RWPE2 (cell line): Measurements from ENCODE around the gene PEAK1.

ENCODE experiments used
- ATAC-seq: fragments of 200-7000 bp; cut with Tn5 transposase; 3 replicates; pipeline ENCODE4 v1.9.1; 2021; ENCODE audit warnings: low read depth
- DNase-seq: peaks from one replicate; pipeline ENCODE4 v3.0.0-alpha.2; 2020; ENCODE audit warnings: low spot score
- H3K27ac ChIP-seq: fragments of 450-650 bp; 2 replicates; pipeline ENCODE4 v1.5.1; 2017; ENCODE audit warnings: mild to moderate bottlenecking; ENCODE audit not compliant: poor library complexity, severe bottlenecking
- H3K27me3 ChIP-seq: fragments of 250-450 bp; sonication (Bioruptor Pico); 2 replicates; pipeline ENCODE4 v1.5.1; 2021; ENCODE audit warnings: mild to moderate bottlenecking, moderate library complexity; ENCODE audit not compliant: insufficient read depth, poor library complexity, severe bottlenecking
- H3K36me3 ChIP-seq: fragments of 250-450 bp; sonication (Bioruptor Pico); 2 replicates; pipeline ENCODE4 v1.5.1; 2020; ENCODE audit warnings: low read depth, mild to moderate bottlenecking, moderate library complexity
- H3K4me1 ChIP-seq: fragments of 250-450 bp; sonication (Bioruptor Pico); 2 replicates; pipeline ENCODE4 v1.5.1; 2021; ENCODE audit warnings: mild to moderate bottlenecking, moderate library complexity; ENCODE audit not compliant: insufficient read depth, poor library complexity, severe bottlenecking
- H3K4me3 ChIP-seq: fragments of 250-450 bp; sonication (Bioruptor Pico); 2 replicates; pipeline ENCODE4 v1.5.1; 2021; ENCODE audit warnings: mild to moderate bottlenecking, moderate library complexity; ENCODE audit not compliant: severe bottlenecking
- H3K9me3 ChIP-seq: fragments of 250-450 bp; sonication (Bioruptor Pico); 2 replicates; pipeline ENCODE4 v1.5.1; 2021; ENCODE audit warnings: mild to moderate bottlenecking, moderate library complexity; ENCODE audit not compliant: severe bottlenecking
- CTCF ChIP-seq: fragments of 450-650 bp; IDR thresholded peaks from one replicate; pipeline ENCODE4 v1.5.1; 2017; ENCODE audit warnings: mild to moderate bottlenecking, moderate library complexity; ENCODE audit not compliant: poor library complexity, severe bottlenecking

PEAK1 gene

GRCh38 chr15:77419836-77420609, at the start of gene PEAK1:
TSS of gene PEAK1 (minus strand) at chr15:77420104. CDS start at chr15:77181926, 238,178 bp downstream.
- DNase-seq: peak; percentile 100
- H3K4me1 ChIP-seq: peaks cover 27% of the 10 kb centered on the region
- no peaks in the 10 kb centered on the region for H3K36me3 ChIP-seq
- H3K27me3 ChIP-seq: no peaks in the 10 kb centered on the region
- peak; percentile 59 for TF ChIP-seq CTCF
- peak within 1 kb of the TSS; percentile 99 for H3K4me3 ChIP-seq
- peak; percentile 94 for ATAC-seq
- H3K27ac ChIP-seq: peak within 1 kb of the TSS; percentile 75
- H3K9me3 ChIP-seq: no peaks in the 10 kb centered on the region

- no peaks in the 10 kb centered on the region for H3K27me3 ChIP-seq
- no peak for ATAC-seq
- H3K4me3 ChIP-seq: no peak overlapping the region
- no peak for TF ChIP-seq CTCF
- H3K27ac ChIP-seq: no peak overlapping the region
- H3K4me1 ChIP-seq: no peaks in the 10 kb centered on the region
- DNase-seq: no peak
- no peaks in the 10 kb centered on the region for H3K9me3 ChIP-seq
- peaks cover 89% of the 10 kb centered on the region for H3K36me3 ChIP-seq
Measured at GRCh38 chr15:77468896-77469295, 49.0 kb upstream of the PEAK1 start.

GRCh38 chr15:77466521-77466920, 46.6 kb upstream of the PEAK1 start:
- H3K4me1 ChIP-seq: no peaks in the 10 kb centered on the region
- no peak overlapping the region for H3K4me3 ChIP-seq
- H3K27me3 ChIP-seq: no peaks in the 10 kb centered on the region
- ATAC-seq (no peak), DNase-seq (no peak)
- no peak overlapping the region for H3K27ac ChIP-seq
- no peak for TF ChIP-seq CTCF
- H3K36me3 ChIP-seq: peaks cover 82% of the 10 kb centered on the region
- H3K9me3 ChIP-seq: no peaks in the 10 kb centered on the region

GRCh38 chr15:77464129-77464865, 44.4 kb upstream of the PEAK1 start:
- no peak for TF ChIP-seq CTCF
- Histone ChIP-seq H3K4me3 (no peak overlapping the region), H3K9me3 (no peaks in the 10 kb centered on the region), H3K27ac (no peak overlapping the region), H3K4me1 (no peaks in the 10 kb centered on the region), H3K36me3 (peaks cover 74% of the 10 kb centered on the region), H3K27me3 (no peaks in the 10 kb centered on the region)
- ATAC-seq (no peak), DNase-seq (no peak)
